ENCODE data around the gene DUSP14.
"Not testable (repeated sequence)": the region's sequence is repeated elsewhere in the genome, so short reads cannot be mapped to it uniquely, and the experiment has no call there.

- TF ChIP-seq, protein P1, sequence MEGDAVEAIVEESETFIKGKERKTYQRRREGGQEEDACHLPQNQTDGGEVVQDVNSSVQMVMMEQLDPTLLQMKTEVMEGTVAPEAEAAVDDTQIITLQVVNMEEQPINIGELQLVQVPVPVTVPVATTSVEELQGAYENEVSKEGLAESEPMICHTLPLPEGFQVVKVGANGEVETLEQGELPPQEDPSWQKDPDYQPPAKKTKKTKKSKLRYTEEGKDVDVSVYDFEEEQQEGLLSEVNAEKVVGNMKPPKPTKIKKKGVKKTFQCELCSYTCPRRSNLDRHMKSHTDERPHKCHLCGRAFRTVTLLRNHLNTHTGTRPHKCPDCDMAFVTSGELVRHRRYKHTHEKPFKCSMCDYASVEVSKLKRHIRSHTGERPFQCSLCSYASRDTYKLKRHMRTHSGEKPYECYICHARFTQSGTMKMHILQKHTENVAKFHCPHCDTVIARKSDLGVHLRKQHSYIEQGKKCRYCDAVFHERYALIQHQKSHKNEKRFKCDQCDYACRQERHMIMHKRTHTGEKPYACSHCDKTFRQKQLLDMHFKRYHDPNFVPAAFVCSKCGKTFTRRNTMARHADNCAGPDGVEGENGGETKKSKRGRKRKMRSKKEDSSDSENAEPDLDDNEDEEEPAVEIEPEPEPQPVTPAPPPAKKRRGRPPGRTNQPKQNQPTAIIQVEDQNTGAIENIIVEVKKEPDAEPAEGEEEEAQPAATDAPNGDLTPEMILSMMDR (IDR thresholded peaks at IDR 0.05) = not testable (repeated sequence)
- TF ChIP-seq EZH2, EZH2phosphoT487 (IDR thresholded peaks at IDR 0.05): not testable (repeated sequence)
Observed at GRCh38 chr17:37457801-37458200, 31.9 kb upstream of the DUSP14 start.
